DND-41 (cell line): ENCODE data around the gene STH.

Experiments used
- CTCF ChIP-seq: IDR thresholded peaks from 2 replicates; pipeline ENCODE4 v1.5.1; 2012; ENCODE audit warnings: borderline replicate concordance, low read length, moderate library complexity, mild to moderate bottlenecking; ENCODE audit not compliant: poor library complexity, severe bottlenecking; ENCODE audit errors: extremely low read depth
- EZH2 ChIP-seq: IDR thresholded peaks from 3 replicates; pipeline ENCODE4 v1.6.1; 2012; ENCODE audit warnings: borderline replicate concordance, low read depth, mild to moderate bottlenecking, moderate library complexity, low read length, inconsistent platforms; ENCODE audit not compliant: severe bottlenecking

- no peak for TF ChIP-seq CTCF
- TF ChIP-seq EZH2 = no peak
Observed at GRCh38 chr17:45972531-45972930, 26.5 kb upstream of the STH start.
